ENCODE data around the gene CCNT2.
A peak's percentile ranks its signal among the peaks of the same experiment; 100 is the strongest.
"Not testable (repeated sequence)": the region's sequence is repeated elsewhere in the genome, so short reads cannot be mapped to it uniquely, and the experiment has no call there.

The CCNT2 gene

GRCh38 chr2:134918526-134919340 is at the start of gene CCNT2:
Gene CCNT2, plus strand, starts transcription at chr2:134918822. Its CDS starts 33 bp downstream, at chr2:134918855.
- DNase-seq: peak; percentile 98

DNA sequence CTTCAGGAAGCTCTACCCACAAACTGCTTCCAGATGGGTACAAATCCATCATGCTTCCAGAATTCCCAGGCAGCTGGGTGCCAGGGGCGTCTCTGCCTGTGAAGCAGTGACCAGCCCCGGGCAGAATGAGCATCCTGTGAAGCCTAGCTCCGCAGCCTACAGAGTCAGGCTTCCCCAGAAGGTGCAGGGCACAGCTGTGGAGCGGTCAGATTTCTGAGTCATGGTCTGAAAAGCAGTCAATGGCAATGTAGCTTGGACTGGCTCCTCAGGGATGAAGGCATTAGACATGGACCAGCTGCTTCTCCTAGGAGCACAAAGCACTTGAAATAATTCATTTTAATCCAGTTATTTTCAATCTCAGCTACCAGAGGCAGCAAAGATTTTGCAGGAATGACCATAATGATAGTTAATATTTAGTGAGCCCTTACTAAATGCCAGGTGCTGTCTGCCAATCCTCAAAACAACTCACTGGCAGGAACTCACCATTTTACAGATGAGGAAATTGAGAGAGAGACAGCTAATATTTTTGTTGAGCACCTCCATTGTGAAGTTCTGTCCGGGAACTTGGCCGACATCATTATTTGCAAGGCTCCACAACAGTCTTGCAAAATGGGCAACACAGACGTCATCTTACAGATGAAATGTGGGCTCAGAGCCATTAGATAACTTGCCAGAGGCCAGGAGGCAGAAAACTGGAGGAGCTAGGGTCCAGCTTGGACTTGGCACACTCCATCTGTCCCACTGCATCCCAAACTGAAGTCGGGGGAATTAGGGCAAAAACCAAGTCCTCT is 48.5 kb upstream of the CCNT2 start:
- no peak for DNase-seq

DNA sequence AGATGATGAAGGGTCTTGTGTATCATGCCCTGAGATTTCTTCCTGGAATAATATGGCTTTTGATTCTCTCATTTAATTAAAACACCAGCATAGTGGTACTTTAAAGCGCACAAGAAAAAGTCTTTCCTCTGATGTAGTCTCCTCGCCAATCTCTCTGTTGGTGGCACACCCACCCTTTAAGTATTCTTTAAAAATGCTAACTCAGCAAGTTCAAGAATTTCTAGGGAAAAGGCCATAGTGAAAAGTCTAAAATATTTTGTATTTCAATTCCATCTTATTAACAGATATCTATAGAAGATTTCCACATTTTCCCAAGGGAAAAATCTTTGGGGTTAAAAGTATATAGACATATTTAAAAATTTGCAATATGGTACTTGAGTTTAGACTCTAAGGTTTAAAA is 45.5 kb upstream of the CCNT2 start:
- DNase-seq: no peak

- no peak for DNase-seq
These were observed 43.3 kb upstream of the CCNT2 start for GRCh38 chr2:134875309-134875708.

GRCh38 chr2:134882773-134883172 is 35.8 kb upstream of the CCNT2 start:
- DNase-seq: no peak

DNA sequence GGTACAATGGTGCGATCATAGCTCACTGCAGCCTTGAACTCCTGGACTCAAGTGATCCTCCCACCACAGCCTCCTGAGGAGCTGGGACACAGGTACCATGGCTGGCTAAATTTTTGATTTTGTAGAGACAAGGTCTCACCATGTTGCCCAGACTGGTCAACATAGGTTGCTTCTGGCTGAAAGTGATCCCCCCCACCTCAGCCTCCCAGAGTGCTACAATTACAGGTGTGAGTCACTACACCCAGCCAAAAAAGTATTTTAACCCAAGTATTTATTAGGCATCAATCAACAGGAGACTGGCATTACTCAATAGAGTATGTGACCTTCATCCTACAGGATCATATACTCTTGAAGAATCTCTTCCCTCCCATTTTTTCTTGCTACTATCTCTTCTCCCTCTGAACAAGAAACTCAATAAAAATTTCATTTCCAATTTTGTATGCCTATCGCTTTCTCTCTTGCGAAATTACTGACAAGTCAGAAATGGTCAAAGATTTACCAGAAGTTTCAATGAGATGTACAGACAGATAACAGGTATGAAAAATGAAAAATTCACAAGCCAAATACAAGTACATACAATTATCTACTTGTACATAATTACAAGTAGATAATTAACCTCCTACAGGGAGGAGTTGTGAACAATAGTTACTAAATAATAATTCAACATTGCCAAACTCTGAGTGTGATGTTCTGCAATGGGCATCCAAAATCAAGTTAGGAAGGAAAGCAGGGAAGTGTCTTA is 34.9 kb upstream of the CCNT2 start:
- DNase-seq: no peak

- DNase-seq: no peak
These were observed 34.2 kb upstream of the CCNT2 start for GRCh38 chr2:134884435-134884834.

DNA sequence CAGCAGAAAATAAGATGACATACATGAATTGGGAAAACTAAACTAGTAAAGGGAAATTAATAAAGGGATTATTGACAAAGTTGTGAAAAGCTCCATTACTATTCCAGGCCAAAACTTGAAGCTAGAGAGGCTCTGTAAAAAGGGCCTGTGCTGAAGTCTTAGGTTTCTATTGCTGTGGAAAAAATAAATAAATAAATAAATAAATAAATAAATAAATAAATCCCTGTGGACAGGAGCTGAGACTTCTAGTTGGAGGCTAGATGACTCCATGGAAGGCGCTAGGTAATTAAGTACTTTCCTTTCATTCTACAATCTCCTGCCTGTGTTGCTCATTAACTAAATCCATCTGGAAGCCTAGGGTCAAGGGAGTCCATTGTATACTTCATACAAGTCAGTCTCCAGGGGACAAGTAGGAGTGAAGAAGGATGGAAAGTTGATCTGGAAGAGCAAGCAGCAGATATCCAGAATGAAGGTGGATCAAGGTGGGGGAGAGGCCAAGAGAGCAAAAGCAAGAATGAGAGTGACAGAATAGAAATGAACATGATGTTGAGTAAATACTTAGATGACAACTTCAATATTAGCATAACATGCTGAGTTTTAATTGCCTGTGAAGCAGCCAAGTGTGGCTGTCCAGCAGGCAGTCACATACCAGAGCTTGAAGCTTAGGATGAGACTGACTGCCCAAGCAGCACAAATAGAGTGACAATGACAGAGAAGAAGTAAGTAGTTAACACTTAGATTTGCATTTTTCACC is 26.2 kb upstream of the CCNT2 start:
- DNase-seq: no peak

DNA sequence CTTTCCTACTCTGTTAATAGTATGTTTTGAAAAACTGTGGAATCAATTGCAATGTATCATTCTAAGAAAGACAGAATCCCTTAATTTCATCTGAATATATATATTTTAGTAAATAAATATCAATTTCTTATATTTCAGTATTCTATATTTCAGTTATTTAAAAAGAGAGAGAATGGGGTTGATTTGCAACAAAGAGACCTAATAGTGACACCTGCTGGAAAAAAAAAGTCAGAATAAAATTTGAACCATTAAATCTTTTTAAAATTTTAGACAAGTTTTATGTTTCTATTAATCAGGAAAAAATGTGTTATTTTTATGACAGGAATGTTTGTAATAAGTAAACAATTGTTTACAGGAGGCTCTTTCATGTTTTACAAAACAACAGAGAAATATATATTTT is 20.7 kb upstream of the CCNT2 start:
- DNase-seq: peak; percentile 4

DNA sequence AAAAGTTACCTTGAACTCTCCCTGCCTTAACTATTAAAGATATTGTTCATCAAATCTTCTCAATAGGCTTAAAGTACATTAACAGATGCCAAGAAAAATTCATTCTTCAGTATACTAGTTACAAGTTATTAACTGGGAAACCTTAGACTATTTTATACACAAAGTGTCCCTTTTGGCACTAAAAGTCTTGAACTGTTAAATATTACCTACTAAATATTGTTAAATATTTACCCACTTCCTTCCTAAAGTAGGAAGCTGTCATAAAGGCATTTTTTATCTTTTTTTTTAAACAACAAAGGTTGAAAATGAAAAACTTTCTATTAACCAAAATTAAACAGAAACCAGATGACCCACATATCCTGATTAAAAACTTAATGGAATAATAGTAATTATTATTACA is 19.4 kb upstream of the CCNT2 start:
- no peak for DNase-seq

GRCh38 chr2:134900151-134900550 is 18.5 kb upstream of the CCNT2 start:
- no peak for DNase-seq

GRCh38 chr2:134903701-134904100 is 14.9 kb upstream of the CCNT2 start:
- DNase-seq: not testable (repeated sequence)

DNA sequence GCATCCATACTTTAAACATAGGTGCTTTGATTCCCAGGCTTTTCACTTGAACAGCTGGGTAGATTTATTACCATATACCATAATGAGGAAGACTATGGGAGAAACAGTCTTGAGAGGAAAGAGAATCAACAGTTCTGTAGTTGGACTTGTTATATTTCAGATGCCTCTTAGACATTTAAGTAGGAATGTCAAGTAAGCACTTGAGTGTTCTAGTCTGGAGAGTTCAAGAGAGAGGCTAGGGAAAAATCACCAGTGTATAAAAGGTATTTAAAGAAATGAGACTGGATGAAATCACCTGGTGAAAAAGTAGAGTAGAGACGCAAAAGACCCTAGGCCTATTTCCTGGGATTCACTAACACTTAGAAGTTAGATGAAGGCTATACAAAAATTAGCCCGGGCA is 13.5 kb upstream of the CCNT2 start:
- no peak for DNase-seq

- DNase-seq: no peak
These were observed 11.9 kb upstream of the CCNT2 start for GRCh38 chr2:134906726-134907125.

GRCh38 chr2:134907441-134908116 is 11.0 kb upstream of the CCNT2 start:
- DNase-seq: not testable (repeated sequence)

DNA sequence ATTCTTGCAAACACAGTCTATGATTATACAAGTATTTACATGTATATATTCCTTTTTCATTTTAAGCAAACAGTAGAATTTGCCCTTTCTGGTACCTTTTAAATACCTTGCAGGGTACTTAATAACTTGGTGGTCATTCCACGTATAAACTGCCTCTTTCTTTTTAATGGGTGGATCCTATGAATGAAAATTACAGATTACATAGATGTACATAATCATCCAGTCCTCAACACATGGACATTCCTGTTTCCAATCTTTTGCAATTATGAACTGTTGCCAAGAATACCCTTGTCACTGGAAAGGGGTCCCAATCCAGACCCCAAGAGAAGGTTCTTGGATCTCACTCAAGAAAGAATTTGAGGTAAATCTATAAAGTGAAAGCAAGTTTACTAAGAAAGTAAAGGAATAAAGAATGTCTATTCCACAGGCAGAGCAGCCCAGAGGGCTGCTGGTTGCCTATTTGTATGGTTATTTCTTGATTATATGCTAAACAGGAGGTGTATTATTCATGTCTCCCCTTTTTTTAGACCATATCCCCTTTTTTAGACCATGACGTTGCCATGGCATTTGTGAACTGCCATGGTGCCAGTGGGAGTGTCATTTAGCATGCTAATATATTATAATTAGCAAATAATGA is 7.7 kb upstream of the CCNT2 start:
- no peak for DNase-seq

- DNase-seq: no peak
These were observed 7.2 kb upstream of the CCNT2 start for GRCh38 chr2:134911400-134911785.

GRCh38 chr2:134912361-134912760 is 6.3 kb upstream of the CCNT2 start:
- no peak for DNase-seq

DNA sequence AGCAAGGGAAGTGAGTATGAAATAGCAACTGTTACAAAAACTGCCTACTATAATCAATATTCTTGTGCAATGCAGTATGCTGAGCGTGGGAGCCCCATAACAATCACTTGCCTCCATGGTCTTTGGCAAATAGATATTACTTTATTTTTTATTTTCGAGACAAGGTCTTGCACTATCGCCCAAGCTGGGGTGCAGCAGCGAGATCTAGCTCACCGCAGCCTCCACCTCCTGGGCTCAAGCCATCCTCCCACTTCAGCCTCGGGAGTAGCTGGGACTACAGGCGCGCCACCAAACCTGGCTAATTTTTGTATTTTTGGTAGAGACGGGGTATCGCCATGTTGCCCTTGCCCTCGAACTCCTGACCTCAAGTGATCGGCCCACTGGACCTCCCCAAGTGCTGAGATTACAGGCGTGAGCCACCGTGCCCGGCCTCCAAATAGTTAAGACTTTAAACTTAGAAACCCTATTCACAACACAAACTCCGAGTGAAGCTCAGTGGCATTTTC is 1.2 kb upstream of the CCNT2 start:
- no peak for DNase-seq

GRCh38 chr2:134917888-134918525 is 615 bp upstream of the CCNT2 start:
- DNase-seq: peak; percentile 98

All from MV-4-11 (cell line).